CD4-positive, alpha-beta memory T cell (primary cell): ENCODE measurements around the gene ENPP3. TPM values are rescaled to one million over a fixed set of nuclear protein-coding genes. Genes with fewer than 3 reads are reported as not detected.

ENCODE experiments used
- CTCF ChIA-PET: fragments of 350-600 bp; sonication (Branson Sonifier 250); formaldehyde crosslinking; loops from one replicate; lab custom pipeline; 2021; ENCODE audit warnings: inconsistent platforms; ENCODE audit not compliant: partially characterized antibody; lab: Charles Lee
- POLR2A ChIA-PET: fragments of 350-600 bp; sonication (Branson Sonifier 250); formaldehyde crosslinking; loops from one replicate; lab custom pipeline; 2021; ENCODE audit not compliant: partially characterized antibody; lab: Charles Lee
- DNase-seq, 5 donors: peaks; one replicate each; pipeline versions ENCODE4 v3.0.0 to v3.0.0-alpha.2; 2020 to 2022; ENCODE audit warnings: mixed read lengths in 1 of 5
- H3K27ac ChIP-seq: one replicate; pipeline ENCODE4 v1.7.0; 2013; ENCODE audit warnings: low read depth, low read length
- H3K27me3 ChIP-seq: 2 replicates; pipeline ENCODE4 v1.7.0; 2013; ENCODE audit warnings: mild to moderate bottlenecking, low read length, moderate library complexity; ENCODE audit not compliant: insufficient read depth
- H3K36me3 ChIP-seq: 2 replicates; pipeline ENCODE4 v1.7.0; 2013; ENCODE audit warnings: mild to moderate bottlenecking, low read length, moderate library complexity; ENCODE audit not compliant: insufficient read depth
- H3K4me1 ChIP-seq: 2 replicates; pipeline ENCODE4 v1.7.0; 2013; ENCODE audit warnings: mild to moderate bottlenecking, low read length, moderate library complexity; ENCODE audit not compliant: insufficient read depth
- H3K4me3 ChIP-seq, 2 donors: one replicate each; pipeline ENCODE4 v1.7.0; 2013; ENCODE audit warnings: low read length in 2 of 2, mild to moderate bottlenecking in 1 of 2
- H3K9me3 ChIP-seq, 2 donors: one replicate each; pipeline ENCODE4 v1.7.0; 2013; ENCODE audit warnings: low read length in 2 of 2, control low read depth in 1 of 2; ENCODE audit not compliant: control insufficient read depth in 1 of 2
- H3K27ac Mint-ChIP-seq, 7 donors: one replicate each; pipeline ENCODE4 v1.8.0; 2020 to 2021; ENCODE audit warnings: mixed read lengths in 7 of 7, mild to moderate bottlenecking in 6 of 7, inconsistent platforms in 3 of 7, moderate library complexity in 3 of 7
- H3K27me3 Mint-ChIP-seq, 2 donors: one replicate each; pipeline ENCODE4 v1.8.0; 2020 to 2021; ENCODE audit warnings: mixed read lengths in 2 of 2
- H3K36me3 Mint-ChIP-seq, 2 donors: one replicate each; pipeline ENCODE4 v1.8.0; 2020 to 2021; ENCODE audit warnings: mixed read lengths in 2 of 2, inconsistent platforms in 1 of 2, mild to moderate bottlenecking in 1 of 2
- H3K4me1 Mint-ChIP-seq, 4 donors: one replicate each; pipeline ENCODE4 v1.8.0; 2020 to 2021; ENCODE audit warnings: mixed read lengths in 4 of 4, mild to moderate bottlenecking in 1 of 4
- H3K4me3 Mint-ChIP-seq, 8 donors: one replicate each; pipeline ENCODE4 v1.8.0; 2020 to 2021; ENCODE audit warnings: mixed read lengths in 8 of 8, mild to moderate bottlenecking in 7 of 8, moderate library complexity in 6 of 8, inconsistent platforms in 3 of 8
- H3K9me3 Mint-ChIP-seq, 8 donors: one replicate each; pipeline ENCODE4 v1.8.0; 2020 to 2021; ENCODE audit warnings: mixed read lengths in 8 of 8, mild to moderate bottlenecking in 5 of 8, inconsistent platforms in 3 of 8, moderate library complexity in 1 of 8
- intact Hi-C: fragments of 100-400 bp; cut with micrococcal nuclease; formaldehyde crosslinking; loops from one replicate; pipeline ENCODE4 v1.15.1; 2023
- polyA plus RNA-seq, 2 donors: library from polyadenylated mRNA; unstranded; fragments of 300-500 nt; fragmentation: Illumina TruSeq; gene quantifications; one replicate each; pipeline ENCODE4 v1.2.3, GENCODE V29; 2021
- total RNA-seq, 2 experiments: library from RNA; stranded (reverse); gene quantifications; one replicate each; pipeline ENCODE4 v1.2.3, GENCODE V29; 2021

Gene ENPP3
- total and polyA plus RNA-seq, 4 experiments from 2014 or later: 0.15 to 0.79 (median 0.28) TPM

DNA sequence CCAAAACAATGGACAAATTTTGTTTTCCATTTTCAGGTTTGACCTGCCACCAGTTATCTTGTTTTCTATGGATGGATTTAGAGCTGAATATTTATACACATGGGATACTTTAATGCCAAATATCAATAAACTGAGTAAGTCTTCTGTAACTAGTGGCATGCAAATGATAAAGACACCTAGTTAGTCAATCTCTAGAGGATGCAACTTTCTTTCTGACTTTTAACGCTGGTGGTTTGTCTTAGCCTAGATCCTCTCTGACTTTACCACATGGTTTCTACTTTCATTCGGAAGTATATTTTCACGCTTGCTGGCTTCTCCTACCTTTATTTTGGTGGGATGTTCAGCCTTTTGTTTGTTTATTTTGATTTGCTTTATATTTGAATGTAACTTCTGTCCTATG is 21.2 kb downstream of the ENPP3 start:
- H3K27me3 Mint-ChIP-seq: peaks cover 0 to 3% of the 10 kb centered on the region in 2 donors

GRCh38 chr6:131660195-131660594 is 23.1 kb downstream of the ENPP3 start:
- H3K4me1 Mint-ChIP-seq: no peaks in the 10 kb centered on the region
- no peak for DNase-seq
- H3K4me1 ChIP-seq: no peaks in the 10 kb centered on the region
- intact Hi-C loops: no loop called here
- no peak overlapping the region for H3K27ac Mint-ChIP-seq
- peaks cover 0 to 2% (median 0%) of the 10 kb centered on the region in 8 donors for H3K9me3 Mint-ChIP-seq
- H3K27me3 Mint-ChIP-seq: no peaks in the 10 kb centered on the region
- no peak overlapping the region for H3K27ac ChIP-seq
- ChIA-PET CTCF (interaction anchor here (1.2 kb wide), 1 partner anchor 12 kb away, joined by 3 read pairs; no protein-coding TSS in a partner anchor), POLR2A (no interaction called here)
- H3K36me3 ChIP-seq: no peaks in the 10 kb centered on the region
- no peaks in the 10 kb centered on the region for H3K9me3 ChIP-seq
- no peaks in the 10 kb centered on the region for H3K27me3 ChIP-seq
- no peak overlapping the region for H3K4me3 ChIP-seq
- H3K4me3 Mint-ChIP-seq: no peak overlapping the region
- H3K36me3 Mint-ChIP-seq: no peaks in the 10 kb centered on the region

More for the DNA sequence above, 21.2 kb downstream of the ENPP3 start:
- Mint-ChIP-seq H3K4me3 (no peak overlapping the region), H3K36me3 (no peaks in the 10 kb centered on the region), H3K9me3 (peaks cover 0 to 2% (median 0%) of the 10 kb centered on the region in 8 donors), H3K4me1 (no peaks in the 10 kb centered on the region), H3K27ac (no peak overlapping the region)
- H3K4me3 ChIP-seq: no peak overlapping the region
- no peak overlapping the region for H3K27ac ChIP-seq
- H3K27me3 ChIP-seq: no peaks in the 10 kb centered on the region
- no peaks in the 10 kb centered on the region for H3K4me1 ChIP-seq
- H3K36me3 ChIP-seq: no peaks in the 10 kb centered on the region
- ChIA-PET POLR2A (no interaction called here), CTCF (no interaction called here)
- H3K9me3 ChIP-seq: no peaks in the 10 kb centered on the region
- DNase-seq: no peak
- intact Hi-C loops: no loop called here

DNA sequence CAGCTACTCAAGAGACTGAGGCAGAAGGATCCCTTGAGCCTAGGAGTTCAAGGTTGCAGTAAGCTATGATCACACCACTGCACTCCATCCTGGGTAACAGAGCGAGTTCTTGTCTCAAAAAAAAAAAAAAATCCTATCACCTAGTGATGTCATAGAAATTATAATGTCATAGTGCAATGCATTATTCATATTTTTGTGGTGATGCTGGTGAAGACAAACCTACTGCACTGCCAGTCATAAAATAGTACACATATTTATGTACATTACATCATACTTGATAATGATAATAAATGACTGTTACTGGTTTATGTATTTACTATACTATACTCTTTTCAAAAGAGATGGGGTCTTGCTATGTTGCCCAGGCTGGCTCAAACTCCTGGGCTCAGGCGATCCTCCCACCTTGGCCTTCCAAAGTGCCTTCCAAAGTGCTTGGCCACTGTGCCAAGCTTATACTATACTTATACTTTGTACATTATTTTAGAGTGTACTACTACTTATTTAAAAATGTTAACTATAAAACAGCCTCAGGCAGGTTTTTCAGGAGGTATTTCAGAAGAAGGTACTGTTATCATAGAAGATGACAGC is 26.6 kb downstream of the ENPP3 start:
- H3K9me3 ChIP-seq: no peaks in the 10 kb centered on the region
- H3K27ac ChIP-seq: no peak overlapping the region
- no peak overlapping the region for H3K4me3 ChIP-seq
- no peaks in the 10 kb centered on the region for H3K27me3 ChIP-seq
- no peaks in the 10 kb centered on the region for H3K9me3 Mint-ChIP-seq
- intact Hi-C loops: no loop called here
- POLR2A ChIA-PET: no interaction called here
- no peaks in the 10 kb centered on the region for H3K27me3 Mint-ChIP-seq
- H3K36me3 Mint-ChIP-seq: no peaks in the 10 kb centered on the region
- no peak for DNase-seq
- H3K27ac Mint-ChIP-seq: no peak overlapping the region
- H3K4me1 ChIP-seq: no peaks in the 10 kb centered on the region
- H3K4me1 Mint-ChIP-seq: no peaks in the 10 kb centered on the region
- no peak overlapping the region for H3K4me3 Mint-ChIP-seq
- CTCF ChIA-PET: interaction anchor here (1.2 kb wide), 1 partner anchor 35 kb away, joined by 3 read pairs; no protein-coding TSS in a partner anchor
- no peaks in the 10 kb centered on the region for H3K36me3 ChIP-seq

DNA sequence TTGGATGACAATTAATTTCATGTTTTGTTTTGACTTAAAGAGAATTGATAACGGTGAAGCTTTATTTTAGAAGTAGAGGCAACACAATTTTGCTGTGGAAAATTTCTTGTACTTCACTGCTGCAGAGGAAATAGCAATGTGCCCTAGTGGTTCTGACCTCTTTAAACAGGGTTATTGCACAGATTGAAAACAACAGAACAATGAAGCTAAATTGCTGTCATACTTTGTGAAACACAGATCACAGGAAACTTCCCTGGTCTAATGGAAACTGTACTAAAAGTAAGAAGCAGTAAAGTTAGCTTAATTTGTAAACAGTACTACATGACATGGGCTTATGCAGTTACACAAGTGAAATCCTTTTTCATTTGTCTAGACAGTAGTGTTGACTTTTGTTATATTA is 32.8 kb downstream of the ENPP3 start:
- POLR2A ChIA-PET: no interaction called here
- Mint-ChIP-seq H3K36me3 (no peaks in the 10 kb centered on the region), H3K4me3 (no peak overlapping the region), H3K9me3 (peaks cover 0 to 3% (median 0%) of the 10 kb centered on the region in 8 donors), H3K27me3 (no peaks in the 10 kb centered on the region), H3K4me1 (no peaks in the 10 kb centered on the region), H3K27ac (no peak overlapping the region)
- no peak for DNase-seq
- H3K9me3 ChIP-seq: no peaks in the 10 kb centered on the region
- no peak overlapping the region for H3K27ac ChIP-seq
- no peaks in the 10 kb centered on the region for H3K27me3 ChIP-seq
- H3K4me1 ChIP-seq: no peaks in the 10 kb centered on the region
- intact Hi-C loops: no loop called here
- CTCF ChIA-PET: interaction anchor here (0.5 kb wide), 1 partner anchor 175 kb away, joined by 3 read pairs; no protein-coding TSS in a partner anchor
- no peak overlapping the region for H3K4me3 ChIP-seq
- H3K36me3 ChIP-seq: no peaks in the 10 kb centered on the region

DNA sequence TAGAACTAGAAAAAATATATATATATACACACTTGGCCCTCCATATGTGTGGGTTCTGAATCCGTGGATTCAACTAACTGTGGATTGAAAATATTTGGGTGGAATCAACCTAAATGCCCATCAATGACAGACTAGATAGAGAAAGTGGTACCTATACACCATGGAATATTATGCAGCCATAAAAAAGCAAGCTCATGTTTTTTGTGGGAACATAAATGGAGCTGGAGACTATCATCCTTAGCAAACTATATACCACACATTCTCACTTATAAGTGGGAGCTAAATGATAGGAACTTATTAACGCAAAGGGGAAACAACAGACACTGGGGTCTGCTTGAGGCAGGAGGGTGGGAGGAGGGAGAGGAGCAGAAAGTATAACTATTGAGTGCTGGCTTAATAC is 36.1 kb downstream of the ENPP3 start:
- H3K4me3 ChIP-seq: no peak overlapping the region
- Mint-ChIP-seq H3K4me3 (no peak overlapping the region), H3K36me3 (no peaks in the 10 kb centered on the region), H3K27ac (no peak overlapping the region), H3K4me1 (no peaks in the 10 kb centered on the region), H3K27me3 (no peaks in the 10 kb centered on the region), H3K9me3 (peaks cover 0 to 3% (median 0%) of the 10 kb centered on the region in 8 donors)
- intact Hi-C loops: no loop called here
- no peak overlapping the region for H3K27ac ChIP-seq
- POLR2A ChIA-PET: no interaction called here
- no peaks in the 10 kb centered on the region for H3K36me3 ChIP-seq
- H3K9me3 ChIP-seq: no peaks in the 10 kb centered on the region
- DNase-seq: no peak
- CTCF ChIA-PET: no interaction called here
- no peaks in the 10 kb centered on the region for H3K4me1 ChIP-seq
- H3K27me3 ChIP-seq: no peaks in the 10 kb centered on the region

DNA sequence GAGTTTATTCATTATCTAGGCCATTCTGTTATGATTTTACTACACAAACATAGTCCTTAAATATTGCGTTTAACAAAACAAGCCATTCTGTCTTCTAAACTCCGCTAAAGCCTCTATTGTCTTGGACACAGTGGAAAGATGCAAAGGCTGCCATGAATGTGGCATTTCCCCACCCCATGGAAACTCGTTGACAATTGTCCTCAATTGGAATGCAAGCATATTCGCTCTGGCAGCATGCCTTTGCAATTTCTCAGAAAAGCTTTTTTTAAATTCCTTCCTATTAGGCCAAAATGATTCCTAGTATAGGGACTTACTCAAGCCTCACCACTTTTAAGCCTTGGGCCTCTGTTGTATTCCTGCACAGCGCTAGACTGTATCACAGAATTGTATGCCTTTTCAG is 41.3 kb downstream of the ENPP3 start:
- POLR2A ChIA-PET: no interaction called here

DNA sequence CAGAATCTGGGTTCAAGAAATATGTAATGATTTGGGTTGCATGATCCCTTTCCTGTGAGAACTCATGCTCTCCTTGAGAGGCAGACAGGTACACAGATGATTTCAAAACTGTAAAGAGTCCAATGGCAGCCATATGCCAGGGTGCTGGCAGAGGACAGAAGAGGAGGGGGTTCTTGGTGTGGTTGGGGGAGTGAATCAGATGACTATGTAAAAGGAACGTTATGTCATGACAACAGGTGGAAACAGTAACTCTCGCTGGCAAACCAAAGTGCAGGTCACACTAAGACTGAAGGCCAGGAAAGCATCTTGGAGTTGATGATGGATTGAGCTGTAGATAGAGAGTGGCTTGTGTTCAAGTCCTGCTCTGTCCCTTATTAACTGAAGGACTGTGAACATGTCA is 43.8 kb downstream of the ENPP3 start:
- intact Hi-C loops: no loop called here

More for the DNA sequence above, 41.3 kb downstream of the ENPP3 start:
- Mint-ChIP-seq H3K4me3 (no peak overlapping the region), H3K4me1 (no peaks in the 10 kb centered on the region), H3K27ac (no peak overlapping the region), H3K27me3 (no peaks in the 10 kb centered on the region), H3K9me3 (peaks cover 0 to 3% (median 0%) of the 10 kb centered on the region in 8 donors), H3K36me3 (no peaks in the 10 kb centered on the region)
- no peaks in the 10 kb centered on the region for H3K4me1 ChIP-seq
- H3K4me3 ChIP-seq: no peak overlapping the region
- no peaks in the 10 kb centered on the region for H3K36me3 ChIP-seq
- H3K27ac ChIP-seq: no peak overlapping the region
- intact Hi-C loops: no loop called here
- no peak for DNase-seq
- no peaks in the 10 kb centered on the region for H3K27me3 ChIP-seq
- no peaks in the 10 kb centered on the region for H3K9me3 ChIP-seq
- CTCF ChIA-PET: no interaction called here

More for the DNA sequence above, 43.8 kb downstream of the ENPP3 start:
- no peak overlapping the region for H3K4me3 Mint-ChIP-seq
- no peaks in the 10 kb centered on the region for H3K27me3 Mint-ChIP-seq
- Histone ChIP-seq H3K27ac (no peak overlapping the region), H3K4me1 (no peaks in the 10 kb centered on the region), H3K36me3 (no peaks in the 10 kb centered on the region), H3K9me3 (no peaks in the 10 kb centered on the region), H3K4me3 (no peak overlapping the region), H3K27me3 (no peaks in the 10 kb centered on the region)
- ChIA-PET CTCF (no interaction called here), POLR2A (no interaction called here)
- DNase-seq: no peak
- no peaks in the 10 kb centered on the region for H3K9me3 Mint-ChIP-seq
- H3K4me1 Mint-ChIP-seq: no peaks in the 10 kb centered on the region
- no peak overlapping the region for H3K27ac Mint-ChIP-seq
- no peaks in the 10 kb centered on the region for H3K36me3 Mint-ChIP-seq
